ENCODE data around the gene SFXN1.

Gene SFXN1

GRCh38 chr5:175544108-175544511 lies 65.8 kb downstream of the SFXN1 start:
- DNase-seq: no peak

GRCh38 chr5:175544586-175544985 lies 66.2 kb downstream of the SFXN1 start:
- DNase-seq: no peak

- no peak for DNase-seq
These were observed 69.5 kb downstream of the SFXN1 start for GRCh38 chr5:175547842-175548241.

GRCh38 chr5:175548626-175549311 lies 70.4 kb downstream of the SFXN1 start:
- no peak for DNase-seq

- DNase-seq: no peak
These were observed 71.9 kb downstream of the SFXN1 start for GRCh38 chr5:175550055-175550805.

GRCh38 chr5:175551266-175551665 lies 72.9 kb downstream of the SFXN1 start:
- DNase-seq: no peak

- no peak for DNase-seq
These were observed 75.9 kb downstream of the SFXN1 start for GRCh38 chr5:175554296-175554695.

GRCh38 chr5:175555168-175555785 lies 76.9 kb downstream of the SFXN1 start:
- no peak for DNase-seq

GRCh38 chr5:175556794-175557193 lies 78.4 kb downstream of the SFXN1 start:
- no peak for DNase-seq

- no peak for DNase-seq
These were observed 79.4 kb downstream of the SFXN1 start for GRCh38 chr5:175557778-175558177.

- DNase-seq: no peak
These were observed 80.6 kb downstream of the SFXN1 start for GRCh38 chr5:175558801-175559480.

GRCh38 chr5:175560011-175560410 lies 81.7 kb downstream of the SFXN1 start:
- no peak for DNase-seq

GRCh38 chr5:175561085-175561484 lies 82.7 kb downstream of the SFXN1 start:
- DNase-seq: no peak

GRCh38 chr5:175564716-175565115 lies 86.4 kb downstream of the SFXN1 start:
- no peak for DNase-seq

GRCh38 chr5:175566697-175567096 lies 88.3 kb downstream of the SFXN1 start:
- no peak for DNase-seq

- DNase-seq: no peak
These were observed 89.6 kb downstream of the SFXN1 start for GRCh38 chr5:175567954-175568353.

- DNase-seq: no peak
These were observed 91.3 kb downstream of the SFXN1 start for GRCh38 chr5:175569701-175570100.

GRCh38 chr5:175572886-175573285 lies 94.5 kb downstream of the SFXN1 start:
- no peak for DNase-seq

- DNase-seq: no peak
These were observed 95.3 kb downstream of the SFXN1 start for GRCh38 chr5:175573493-175574269.

- no peak for DNase-seq
These were observed 96.9 kb downstream of the SFXN1 start for GRCh38 chr5:175575301-175575700.

- no peak for DNase-seq
These were observed 97.7 kb downstream of the SFXN1 start for GRCh38 chr5:175576096-175576495.

GRCh38 chr5:175576591-175576990 lies 98.2 kb downstream of the SFXN1 start:
- no peak for DNase-seq
